Measurements from ENCODE around the gene TELO2.
"Not testable (repeated sequence)": the region's sequence is repeated elsewhere in the genome, so short reads cannot be mapped to it uniquely, and the experiment has no call there.

TELO2 gene

DNA sequence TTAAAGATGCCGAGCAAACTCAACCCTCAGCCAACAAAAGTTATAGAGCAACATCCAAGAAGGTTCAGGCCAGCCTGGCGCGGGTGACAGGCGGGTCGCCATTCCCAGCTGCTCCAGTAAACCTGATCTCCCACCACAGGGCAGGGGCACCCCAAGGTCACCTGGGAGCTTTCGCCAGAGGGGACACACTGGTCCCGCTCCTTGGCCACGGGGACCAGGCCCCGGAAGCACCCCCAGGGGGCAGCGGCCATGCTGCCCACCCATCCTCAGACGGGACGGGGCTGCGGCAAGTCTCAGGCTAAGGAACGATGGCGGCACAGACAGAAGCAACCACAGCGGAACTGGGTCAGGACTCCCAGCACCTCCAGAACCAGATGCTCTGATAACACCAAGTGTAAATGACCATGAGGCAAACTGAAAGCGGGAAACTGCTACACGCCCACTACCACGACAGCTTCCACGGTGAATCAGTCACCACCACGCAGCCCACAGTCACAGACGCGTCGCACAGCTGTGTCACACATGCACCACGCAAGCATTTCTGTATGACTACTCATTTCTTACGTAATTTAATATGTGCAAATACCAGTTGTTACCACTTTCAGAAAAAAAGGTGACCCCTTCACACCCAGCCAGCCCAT is 34.7 kb upstream of the TELO2 start:
- DNase-seq: no peak

- DNase-seq: no peak
Observed at GRCh38 chr16:1458977-1459341, 34.2 kb upstream of the TELO2 start.

DNA sequence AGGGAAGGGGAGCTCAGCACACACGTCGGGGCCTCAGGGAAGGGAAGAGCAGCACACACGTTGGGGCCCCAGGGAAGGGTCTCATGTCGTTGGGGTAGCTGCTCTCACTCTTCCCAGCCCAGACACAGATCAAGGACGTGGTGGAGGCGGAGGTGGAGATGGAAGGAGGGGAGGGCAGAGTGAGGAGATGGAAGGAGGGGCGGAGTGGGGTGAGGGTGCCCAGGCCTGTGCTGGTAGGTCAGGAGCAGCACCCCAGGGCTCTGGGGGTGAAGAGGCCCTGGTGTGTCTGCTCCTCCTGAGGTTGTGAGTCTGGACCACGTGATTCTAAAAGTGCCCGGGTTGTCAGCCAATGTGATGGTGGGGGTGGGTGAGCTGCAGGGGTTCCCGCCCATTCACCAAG is 33.2 kb upstream of the TELO2 start:
- no peak for DNase-seq

GRCh38 chr16:1460602-1461138 is 32.5 kb upstream of the TELO2 start:
- DNase-seq: no peak

GRCh38 chr16:1461146-1461545 is 32.0 kb upstream of the TELO2 start:
- DNase-seq: no peak

DNA sequence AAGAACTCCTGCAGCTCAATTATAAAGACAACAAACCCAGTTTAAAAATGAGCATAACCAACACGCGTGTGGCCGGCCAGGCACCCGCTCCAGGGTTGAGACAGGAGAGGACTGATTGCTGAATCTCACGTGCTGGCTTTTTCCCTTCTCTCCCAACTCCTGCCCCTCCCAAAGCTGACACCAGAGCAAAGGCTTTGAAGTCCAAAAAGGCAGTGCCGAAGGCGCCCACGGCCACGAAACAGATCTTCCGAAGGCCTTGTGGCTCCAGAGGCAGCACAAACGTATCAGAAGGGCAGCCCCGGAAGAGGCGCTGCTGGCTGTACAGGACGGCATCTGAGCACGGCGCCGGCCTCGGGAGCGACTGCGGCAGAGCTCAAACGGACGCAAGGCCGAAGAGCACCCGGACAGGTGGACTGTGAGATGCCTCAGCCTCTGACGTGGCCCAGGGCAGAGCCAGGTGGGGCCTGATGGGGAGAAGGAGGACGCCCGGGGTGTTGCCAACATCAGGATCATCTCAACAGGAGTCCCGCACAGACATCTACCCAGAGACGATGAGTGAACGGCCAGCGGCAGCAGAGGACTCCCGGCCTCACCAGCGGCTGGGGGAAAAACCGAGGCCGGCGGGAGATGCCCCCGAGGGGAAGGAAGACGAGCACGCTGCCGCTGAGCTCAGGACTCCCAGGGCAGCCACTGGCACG is 28.8 kb upstream of the TELO2 start:
- no peak for DNase-seq

DNA sequence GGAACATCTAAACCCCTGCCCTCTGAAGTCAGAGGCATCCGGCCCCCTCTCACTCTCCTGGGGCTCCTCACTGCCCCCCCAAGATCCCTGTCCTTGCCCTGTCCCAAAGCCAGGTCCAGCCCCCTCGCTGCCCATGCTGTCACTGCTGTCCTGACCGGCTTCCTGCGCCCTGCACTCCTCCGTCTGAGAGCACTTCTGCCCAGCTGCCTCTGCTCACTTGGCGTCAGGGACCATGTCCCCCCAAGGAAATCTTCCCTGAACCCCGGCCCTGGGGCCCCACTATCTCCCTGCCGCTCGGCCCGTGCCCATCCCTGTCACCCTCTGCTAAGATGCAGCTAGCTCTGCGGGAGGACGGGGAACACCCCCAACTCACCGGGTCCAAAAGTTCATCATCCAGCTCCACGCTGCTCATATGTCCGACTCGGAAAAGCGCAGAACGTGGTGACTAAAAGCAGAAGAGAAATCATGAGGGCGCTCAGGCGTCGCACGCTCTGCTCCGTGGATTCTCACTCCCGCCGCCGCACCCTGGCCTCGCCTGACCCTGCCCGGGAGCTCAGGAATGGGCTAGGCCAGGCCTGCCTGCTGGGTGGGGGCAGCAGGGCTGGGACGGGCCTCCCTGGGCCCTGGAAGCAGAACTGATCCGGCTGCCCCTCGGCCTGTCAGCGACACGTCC is 28.1 kb upstream of the TELO2 start:
- DNase-seq: no peak

GRCh38 chr16:1465567-1465915 is 27.6 kb upstream of the TELO2 start:
- DNase-seq: no peak

- no peak for DNase-seq
Observed at GRCh38 chr16:1466054-1466453, 27.1 kb upstream of the TELO2 start.

GRCh38 chr16:1466968-1467521 is 26.1 kb upstream of the TELO2 start:
- no peak for DNase-seq

GRCh38 chr16:1468426-1468810 is 24.7 kb upstream of the TELO2 start:
- DNase-seq: no peak

GRCh38 chr16:1469141-1469540 is 24.0 kb upstream of the TELO2 start:
- DNase-seq: not testable (repeated sequence)

GRCh38 chr16:1469693-1470201 is 23.4 kb upstream of the TELO2 start:
- no peak for DNase-seq

DNA sequence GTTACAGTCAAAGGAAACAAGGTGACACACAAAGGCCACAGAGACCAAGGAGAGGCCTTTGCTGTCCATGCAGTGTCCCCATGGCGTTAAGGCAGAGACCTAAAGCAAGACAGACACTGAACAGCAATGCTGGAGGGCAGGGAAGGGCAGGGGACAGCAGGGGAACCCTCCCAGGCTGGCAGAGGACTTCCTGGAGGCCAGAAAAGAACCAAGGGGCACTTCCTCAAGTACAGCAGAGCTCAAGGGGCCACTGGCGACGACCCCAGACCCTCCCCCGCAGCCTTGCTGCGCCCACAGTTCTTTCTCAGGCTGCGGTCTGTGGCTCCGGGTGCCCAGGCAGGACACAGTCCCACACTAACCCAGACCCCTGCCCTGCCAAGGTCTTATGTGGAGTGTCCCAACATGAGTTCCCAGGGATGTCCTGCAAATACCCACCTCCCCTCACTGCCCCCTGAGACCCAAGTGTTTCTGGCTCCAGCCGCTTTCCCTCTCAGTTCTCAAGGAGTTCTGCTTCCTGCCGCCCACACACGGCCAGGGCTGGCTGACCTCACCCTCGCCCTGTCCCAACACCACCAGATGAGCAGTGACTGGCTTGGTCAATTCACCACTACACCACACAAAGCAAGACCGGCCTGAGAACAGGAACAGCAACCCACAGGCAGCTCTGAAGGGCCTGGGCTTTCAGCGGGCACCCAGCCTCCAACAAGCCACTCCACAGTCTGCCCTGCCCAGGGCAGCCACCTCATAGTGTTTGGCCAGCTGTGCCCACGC is 22.5 kb upstream of the TELO2 start:
- no peak for DNase-seq

GRCh38 chr16:1471569-1472194 is 21.5 kb upstream of the TELO2 start:
- DNase-seq: no peak

GRCh38 chr16:1472974-1473373 is 20.2 kb upstream of the TELO2 start:
- DNase-seq: no peak

DNA sequence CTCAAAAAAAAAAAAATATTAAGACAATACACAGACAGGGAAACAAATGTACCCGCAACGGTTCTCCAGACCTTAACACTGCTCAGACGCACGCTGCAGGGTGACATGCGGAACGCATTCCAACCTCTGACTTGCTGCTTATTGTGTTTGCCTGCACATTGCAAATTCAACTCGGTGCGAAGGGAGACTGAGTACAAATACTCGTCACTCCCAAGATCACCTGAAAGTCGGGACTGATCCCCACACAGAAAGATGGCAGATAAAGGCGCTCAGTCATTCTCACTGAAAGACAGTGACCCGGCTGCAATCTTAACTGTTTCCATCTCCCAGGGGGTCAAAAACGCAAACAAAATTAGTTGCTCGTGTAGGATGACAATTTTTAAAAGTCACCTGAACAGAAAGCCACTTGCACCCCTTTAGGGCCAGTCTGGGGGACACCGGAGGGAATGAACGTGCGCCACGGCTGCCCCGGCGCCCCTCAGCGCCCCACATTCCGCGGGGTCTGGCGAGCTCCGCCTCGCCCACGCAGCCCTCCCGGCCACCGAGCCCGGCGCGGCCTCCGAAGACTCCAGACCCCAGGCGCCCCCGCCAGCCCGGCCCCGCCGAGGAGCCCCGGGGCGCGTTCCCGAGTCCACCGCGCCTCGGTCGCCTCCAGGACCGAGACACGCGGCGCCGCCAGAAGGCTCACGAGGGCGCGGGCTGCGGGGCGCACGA is 18.9 kb upstream of the TELO2 start:
- DNase-seq: no peak

DNA sequence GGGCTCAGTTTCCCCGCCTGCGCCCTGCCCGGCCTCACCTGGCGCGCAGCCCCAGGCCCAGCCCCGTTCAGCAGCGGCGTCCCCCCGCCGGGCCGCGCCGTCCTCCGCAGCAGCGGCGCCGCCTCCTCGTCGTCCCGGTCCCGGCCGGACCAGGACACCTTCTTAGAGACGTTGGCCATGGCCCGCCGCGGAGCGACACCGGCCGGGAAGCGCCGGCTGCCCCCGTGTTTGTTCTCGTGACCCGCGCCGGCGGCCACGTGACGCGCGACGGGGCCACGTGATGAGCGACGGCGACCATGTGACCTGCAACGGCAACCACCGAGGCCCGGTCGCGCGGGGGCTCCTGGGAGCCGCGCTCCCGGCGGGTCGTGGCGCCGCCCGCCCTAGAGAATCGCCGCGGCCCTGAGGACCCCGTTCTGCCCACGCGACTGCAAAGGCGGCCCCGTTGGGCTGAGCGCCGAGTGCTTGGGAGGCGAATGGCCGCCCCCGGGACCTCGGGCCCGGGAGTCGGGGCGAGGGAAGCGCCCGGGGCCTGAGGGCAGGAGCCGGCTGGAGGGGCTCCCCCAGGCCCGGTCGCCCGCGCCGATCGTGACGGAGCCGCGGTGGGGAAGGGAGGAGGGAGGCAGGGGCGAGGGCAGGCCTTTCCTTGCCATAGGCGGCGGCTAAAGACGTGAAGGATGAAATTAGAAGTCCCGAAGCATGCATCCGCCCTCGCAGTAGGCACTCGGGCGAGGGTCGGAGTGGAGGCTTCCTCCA is 18.2 kb upstream of the TELO2 start, which contains the start of gene CLCN7:
CLCN7 (minus strand) TSS at position 233 of the 756 bp plus-strand sequence; CDS start at position 179, 54 bp downstream.
- DNase-seq: no peak

DNA sequence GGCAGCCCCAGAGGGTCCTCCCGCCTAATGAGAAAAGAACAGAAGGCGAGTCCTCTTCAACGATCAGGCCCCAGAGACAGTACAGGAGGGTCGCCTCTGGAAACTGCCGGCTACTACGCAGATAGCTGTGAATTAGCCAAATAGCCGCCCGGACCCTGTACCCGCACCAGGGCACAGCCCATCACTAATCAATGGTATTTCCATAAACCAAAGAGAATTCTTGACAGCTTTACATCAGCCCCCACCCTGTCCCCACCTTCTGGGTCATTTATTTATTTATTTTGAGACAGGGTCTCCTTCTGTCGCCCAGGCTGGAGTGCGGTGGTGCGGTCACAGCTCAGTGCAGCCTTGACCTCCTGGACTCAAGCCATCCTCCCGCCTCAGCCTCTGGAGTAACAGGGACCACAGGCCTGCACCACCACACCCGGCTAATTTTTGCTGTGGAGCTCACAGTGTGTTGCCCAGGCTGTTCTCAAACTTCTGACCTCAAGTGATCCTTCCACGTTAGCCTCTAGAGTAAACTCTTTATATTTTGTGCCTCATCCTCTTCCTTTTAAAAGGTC is 17.5 kb upstream of the TELO2 start:
- DNase-seq: no peak

DNA sequence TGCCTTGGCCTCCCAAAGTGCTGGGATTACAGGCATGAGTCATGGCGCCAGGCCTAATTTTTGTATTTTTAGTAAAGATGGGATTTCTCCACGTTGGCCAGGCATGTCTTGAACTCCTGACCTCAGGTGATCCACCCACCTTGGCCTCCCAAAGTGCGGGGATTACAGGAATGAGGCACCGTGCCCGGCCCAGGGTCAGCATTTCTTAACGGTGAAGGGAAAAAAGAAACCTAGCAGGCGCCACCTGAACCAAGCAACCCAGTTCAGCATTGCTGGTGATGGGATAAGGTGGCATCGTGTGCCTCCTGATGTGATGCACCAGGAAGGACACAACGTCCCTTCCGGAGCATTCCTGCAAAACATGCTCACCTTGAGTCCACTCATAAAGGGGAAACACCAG is 16.1 kb upstream of the TELO2 start:
- no peak for DNase-seq

Data from NCI-H1436 treated with DMSO at 0.1 percent for 48 hours (cell line).